Astrocyte (in vitro differentiated cells and primary cell): ENCODE measurements around the gene HOXD9. TPM values are rescaled to one million over a fixed set of nuclear protein-coding genes. Genes with fewer than 3 reads are reported as not detected.
A peak's percentile ranks its signal among the peaks of the same experiment; 100 is the strongest.

Source experiments
- DNase-seq: peaks from one replicate; pipeline ENCODE4 v3.0.0-alpha.2; 2010; ENCODE audit warnings: low read depth
- FAIRE-seq: peaks from 2 replicates; lab custom pipeline; 2011; peaks lifted over from hg19 to GRCh38; lab: Jason Lieb, UNC
- H2AFZ ChIP-seq: 2 replicates; pipeline ENCODE4 v1.6.0; 2012; ENCODE audit warnings: low read depth, low read length, inconsistent platforms
- H3K27ac ChIP-seq: 2 replicates; pipeline ENCODE4 v1.5.1; 2011; ENCODE audit warnings: low read depth, low read length, inconsistent platforms
- H3K27me3 ChIP-seq: 2 replicates; pipeline ENCODE4 v1.6.0; 2011; ENCODE audit warnings: low read length, inconsistent platforms; ENCODE audit not compliant: insufficient read depth
- H3K36me3 ChIP-seq: 2 replicates; pipeline ENCODE4 v1.5.1; 2011; ENCODE audit warnings: low read length, inconsistent platforms; ENCODE audit not compliant: insufficient read depth
- H3K4me1 ChIP-seq: 2 replicates; pipeline ENCODE4 v1.5.1; 2011; ENCODE audit warnings: low read length, inconsistent platforms; ENCODE audit not compliant: insufficient read depth
- H3K4me2 ChIP-seq: 2 replicates; pipeline ENCODE4 v1.6.0; 2012; ENCODE audit warnings: low read length, inconsistent platforms
- H3K4me3 ChIP-seq: 2 replicates; pipeline ENCODE4 v1.5.1; 2011; ENCODE audit warnings: low read depth, mild to moderate bottlenecking, low read length, inconsistent platforms; ENCODE audit not compliant: insufficient read depth
- H3K79me2 ChIP-seq: 2 replicates; pipeline ENCODE4 v1.6.0; 2012; ENCODE audit warnings: mild to moderate bottlenecking, low read length, inconsistent platforms; ENCODE audit not compliant: insufficient read depth
- H3K9ac ChIP-seq: 2 replicates; pipeline ENCODE4 v1.6.0; 2012; ENCODE audit warnings: mild to moderate bottlenecking, low read length, inconsistent platforms
- H3K9me3 ChIP-seq: 2 replicates; pipeline ENCODE4 v1.5.1; 2012; ENCODE audit warnings: low read depth, mild to moderate bottlenecking, low read length, inconsistent platforms; ENCODE audit not compliant: insufficient read depth
- H4K20me1 ChIP-seq: 2 replicates; pipeline ENCODE4 v1.6.0; 2012; ENCODE audit warnings: low read length, inconsistent platforms; ENCODE audit not compliant: insufficient read depth
- H3K27ac Mint-ChIP-seq: one replicate; pipeline ENCODE4 v1.8.0; 2021; ENCODE audit warnings: mild to moderate bottlenecking, mixed read lengths; ENCODE audit not compliant: unreplicated experiment
- H3K27me3 Mint-ChIP-seq: one replicate; pipeline ENCODE4 v1.8.0; 2021; ENCODE audit warnings: low read depth, mixed read lengths; ENCODE audit not compliant: unreplicated experiment
- H3K36me3 Mint-ChIP-seq: one replicate; pipeline ENCODE4 v1.8.0; 2021; ENCODE audit warnings: low read depth, mixed read lengths; ENCODE audit not compliant: unreplicated experiment
- H3K4me1 Mint-ChIP-seq: one replicate; pipeline ENCODE4 v1.8.0; 2021; ENCODE audit warnings: low read depth, mixed read lengths; ENCODE audit not compliant: unreplicated experiment
- H3K4me3 Mint-ChIP-seq: one replicate; pipeline ENCODE4 v1.8.0; 2021; ENCODE audit warnings: mild to moderate bottlenecking, moderate library complexity, mixed read lengths; ENCODE audit not compliant: unreplicated experiment
- H3K9me3 Mint-ChIP-seq: one replicate; pipeline ENCODE4 v1.8.0; 2021; ENCODE audit warnings: mild to moderate bottlenecking, mixed read lengths; ENCODE audit not compliant: unreplicated experiment
- EZH2 ChIP-seq: IDR thresholded peaks from 2 replicates; pipeline ENCODE4 v1.6.1; 2012; ENCODE audit warnings: mild to moderate bottlenecking, low read length, inconsistent platforms; ENCODE audit not compliant: insufficient read depth
- total RNA-seq: library from RNA; stranded (reverse); gene quantifications from 2 replicates; pipeline ENCODE4 v1.2.1, GENCODE V29; 2021
- TF ChIP-seq, protein P1 (sequence below): IDR thresholded peaks from 2 replicates; pipeline ENCODE4 v1.5.1; 2011; ENCODE audit warnings: low read depth, mild to moderate bottlenecking, inconsistent platforms, low read length, moderate library complexity; ENCODE audit not compliant: insufficient read depth

Gene HOXD9
- total RNA-seq, 1 donor from 2014 or later = not detected

DNA sequence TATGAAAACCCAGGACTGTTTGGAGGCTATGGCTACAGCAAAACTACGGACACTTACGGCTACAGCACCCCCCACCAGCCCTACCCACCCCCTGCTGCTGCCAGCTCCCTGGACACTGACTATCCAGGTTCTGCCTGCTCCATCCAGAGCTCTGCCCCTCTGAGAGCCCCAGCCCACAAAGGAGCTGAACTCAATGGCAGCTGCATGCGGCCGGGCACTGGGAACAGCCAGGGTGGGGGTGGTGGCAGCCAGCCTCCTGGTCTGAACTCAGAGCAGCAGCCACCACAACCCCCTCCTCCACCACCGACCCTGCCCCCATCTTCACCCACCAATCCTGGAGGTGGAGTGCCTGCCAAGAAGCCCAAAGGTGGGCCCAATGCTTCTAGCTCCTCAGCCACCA, 46.7 kb downstream of the HOXD9 start:
- no peaks in the 10 kb centered on the region for H4K20me1 ChIP-seq

DNA sequence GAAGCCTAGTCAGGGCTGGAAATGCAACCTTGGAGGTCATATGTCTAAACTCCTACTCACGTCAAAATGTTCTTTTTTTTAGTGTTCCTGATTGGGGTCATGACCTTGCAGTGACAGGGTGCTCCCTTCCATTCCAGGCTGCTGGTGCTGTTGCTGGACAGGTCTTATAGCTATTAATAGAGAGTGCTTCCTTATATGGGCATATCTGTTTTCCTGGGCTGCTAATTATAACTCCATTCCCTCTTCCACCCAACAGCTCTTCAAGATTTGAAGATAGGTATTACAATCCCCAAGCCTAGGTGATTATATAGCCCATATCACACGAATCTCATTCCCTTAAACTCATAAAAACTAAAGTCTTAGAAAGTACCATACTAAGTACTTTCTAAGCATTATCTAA, 47.2 kb downstream of the HOXD9 start:
- H3K36me3 ChIP-seq = no peaks in the 10 kb centered on the region
- no peaks in the 10 kb centered on the region for H4K20me1 ChIP-seq
- H3K9ac ChIP-seq = no peak overlapping the region
- H3K79me2 ChIP-seq = no peaks in the 10 kb centered on the region
- H3K27me3 ChIP-seq = peaks cover 65% of the 10 kb centered on the region
- peaks cover 5% of the 10 kb centered on the region for H3K4me1 ChIP-seq
- H3K4me2 ChIP-seq = no peak overlapping the region
- H3K4me3 ChIP-seq = no peak overlapping the region
- Mint-ChIP-seq H3K27me3 (peaks cover 82% of the 10 kb centered on the region), H3K4me3 (no peak overlapping the region), H3K36me3 (no peaks in the 10 kb centered on the region), H3K4me1 (peaks cover 4% of the 10 kb centered on the region), H3K27ac (no peak overlapping the region), H3K9me3 (peaks cover 15% of the 10 kb centered on the region)
- H3K27ac ChIP-seq = no peak overlapping the region
- no peak for DNase-seq
- TF ChIP-seq, protein P1, sequence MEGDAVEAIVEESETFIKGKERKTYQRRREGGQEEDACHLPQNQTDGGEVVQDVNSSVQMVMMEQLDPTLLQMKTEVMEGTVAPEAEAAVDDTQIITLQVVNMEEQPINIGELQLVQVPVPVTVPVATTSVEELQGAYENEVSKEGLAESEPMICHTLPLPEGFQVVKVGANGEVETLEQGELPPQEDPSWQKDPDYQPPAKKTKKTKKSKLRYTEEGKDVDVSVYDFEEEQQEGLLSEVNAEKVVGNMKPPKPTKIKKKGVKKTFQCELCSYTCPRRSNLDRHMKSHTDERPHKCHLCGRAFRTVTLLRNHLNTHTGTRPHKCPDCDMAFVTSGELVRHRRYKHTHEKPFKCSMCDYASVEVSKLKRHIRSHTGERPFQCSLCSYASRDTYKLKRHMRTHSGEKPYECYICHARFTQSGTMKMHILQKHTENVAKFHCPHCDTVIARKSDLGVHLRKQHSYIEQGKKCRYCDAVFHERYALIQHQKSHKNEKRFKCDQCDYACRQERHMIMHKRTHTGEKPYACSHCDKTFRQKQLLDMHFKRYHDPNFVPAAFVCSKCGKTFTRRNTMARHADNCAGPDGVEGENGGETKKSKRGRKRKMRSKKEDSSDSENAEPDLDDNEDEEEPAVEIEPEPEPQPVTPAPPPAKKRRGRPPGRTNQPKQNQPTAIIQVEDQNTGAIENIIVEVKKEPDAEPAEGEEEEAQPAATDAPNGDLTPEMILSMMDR = no peak
- H3K9me3 ChIP-seq = no peaks in the 10 kb centered on the region
- H2AFZ ChIP-seq = no peak overlapping the region
- FAIRE-seq = no peak

More for the DNA sequence above, 46.7 kb downstream of the HOXD9 start:
- Histone ChIP-seq H3K4me3 (no peak overlapping the region), H3K9me3 (no peaks in the 10 kb centered on the region), H3K27ac (no peak overlapping the region), H3K36me3 (no peaks in the 10 kb centered on the region), H3K4me2 (no peak overlapping the region), H2AFZ (no peak overlapping the region), H3K9ac (no peak overlapping the region), H3K4me1 (peaks cover 9% of the 10 kb centered on the region), H3K79me2 (no peaks in the 10 kb centered on the region), H3K27me3 (peaks cover 66% of the 10 kb centered on the region)
- Mint-ChIP-seq H3K27ac (no peak overlapping the region), H3K27me3 (peaks cover 84% of the 10 kb centered on the region), H3K36me3 (no peaks in the 10 kb centered on the region), H3K4me1 (no peaks in the 10 kb centered on the region), H3K4me3 (no peak overlapping the region), H3K9me3 (peaks cover 20% of the 10 kb centered on the region)
- no peak for TF ChIP-seq EZH2
- TF ChIP-seq, protein P1 = no peak
- DNase-seq = no peak
- no peak for FAIRE-seq

DNA sequence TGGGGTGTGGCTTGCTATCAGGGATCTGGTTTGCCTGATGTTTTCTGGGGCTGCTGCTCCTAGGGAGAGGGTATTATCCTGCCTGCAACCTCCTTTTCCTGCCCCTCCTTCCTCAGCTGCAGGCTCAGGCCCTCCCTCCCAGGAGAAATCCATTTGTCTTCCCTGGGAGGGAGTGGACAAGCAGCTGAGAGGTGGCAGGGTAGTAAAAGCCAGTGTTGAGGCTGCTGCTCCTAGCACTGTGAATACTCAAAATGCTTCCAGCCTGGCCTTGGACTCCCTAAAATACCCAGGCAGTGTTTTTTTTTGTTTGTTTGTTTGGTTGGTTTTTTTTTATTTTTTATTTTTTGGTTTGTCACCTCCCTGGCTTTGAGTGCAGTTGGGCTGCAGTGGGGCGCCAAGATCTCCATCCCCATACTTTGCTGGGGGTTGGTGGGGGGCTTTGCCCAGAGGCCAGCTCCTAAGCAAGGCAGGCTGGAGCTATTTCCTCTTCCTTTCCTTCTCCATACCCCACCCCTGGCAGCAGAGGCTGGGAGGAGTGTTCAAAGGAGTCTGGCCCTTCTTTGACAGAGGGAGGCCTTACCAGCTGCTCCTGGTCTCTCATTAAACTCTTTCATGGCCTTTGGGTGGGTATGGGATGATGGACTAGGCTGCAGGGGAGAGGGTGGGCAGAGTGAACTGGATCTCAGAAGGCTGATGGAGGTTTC, 48.2 kb downstream of the HOXD9 start:
- H3K4me3 Mint-ChIP-seq = no peak overlapping the region

More for the DNA sequence above, 48.2 kb downstream of the HOXD9 start:
- H3K36me3 Mint-ChIP-seq = no peaks in the 10 kb centered on the region
- no peaks in the 10 kb centered on the region for H3K9me3 ChIP-seq
- H2AFZ ChIP-seq = no peak overlapping the region
- FAIRE-seq (no peak), DNase-seq (peak; percentile 57)
- no peak overlapping the region for H3K27ac Mint-ChIP-seq
- peaks cover 15% of the 10 kb centered on the region for H3K9me3 Mint-ChIP-seq
- H3K9ac ChIP-seq = no peak overlapping the region
- H3K27ac ChIP-seq = no peak overlapping the region
- peaks cover 59% of the 10 kb centered on the region for H3K27me3 ChIP-seq
- no peak for TF ChIP-seq EZH2
- TF ChIP-seq, protein P1 = no peak
- H3K79me2 ChIP-seq = no peaks in the 10 kb centered on the region
- no peak overlapping the region for H3K4me3 ChIP-seq
- no peak overlapping the region for H3K4me2 ChIP-seq
- H3K36me3 ChIP-seq = no peaks in the 10 kb centered on the region
- peaks cover 10% of the 10 kb centered on the region for H3K4me1 Mint-ChIP-seq
- peaks cover 4% of the 10 kb centered on the region for H3K4me1 ChIP-seq
- H3K27me3 Mint-ChIP-seq = peaks cover 79% of the 10 kb centered on the region
- H4K20me1 ChIP-seq = no peaks in the 10 kb centered on the region
